ENCODE data around the gene TMPRSS12.
"Not testable (repeated sequence)": the region's sequence is repeated elsewhere in the genome, so short reads cannot be mapped to it uniquely, and the experiment has no call there.

Gene TMPRSS12

DNA sequence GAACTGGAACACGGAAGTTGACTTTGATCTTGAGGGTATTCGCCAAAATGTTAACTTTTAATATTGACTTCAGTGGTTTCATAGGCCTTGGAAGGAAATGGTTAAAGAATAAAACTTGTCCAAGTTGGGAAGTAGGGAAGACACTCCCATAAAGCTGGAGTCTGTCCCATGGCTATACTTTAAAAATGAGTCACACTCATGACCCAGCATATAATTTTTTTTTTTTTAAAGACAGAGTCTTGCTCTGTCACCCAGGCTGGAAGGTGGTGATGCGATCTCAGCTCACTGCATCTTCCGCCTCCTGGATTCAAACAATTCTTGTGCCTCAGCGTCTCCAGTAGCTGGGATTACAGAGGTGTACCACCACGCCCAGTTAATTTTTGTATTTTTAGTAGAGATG is 19.6 kb downstream of the TMPRSS12 start:
- no peak for DNase-seq

DNA sequence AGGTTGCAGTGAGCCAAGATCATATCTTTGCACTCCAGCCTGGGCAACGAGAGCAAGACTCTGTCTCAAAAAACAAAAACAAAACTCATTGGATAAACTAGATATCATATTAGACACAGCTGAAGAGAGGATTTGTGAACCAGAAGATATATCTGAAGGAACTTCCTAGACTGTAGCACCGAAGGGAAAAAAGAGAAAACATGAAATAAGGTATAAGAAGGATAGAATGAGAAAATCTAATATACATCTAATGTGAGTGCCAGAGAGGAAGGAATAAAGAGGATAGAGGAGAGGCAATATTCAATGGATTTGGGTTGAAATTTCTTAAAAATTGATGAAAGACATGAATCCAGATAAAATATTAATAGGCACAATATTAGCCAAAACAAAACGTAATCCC is 22.5 kb downstream of the TMPRSS12 start:
- no peak for DNase-seq

DNA sequence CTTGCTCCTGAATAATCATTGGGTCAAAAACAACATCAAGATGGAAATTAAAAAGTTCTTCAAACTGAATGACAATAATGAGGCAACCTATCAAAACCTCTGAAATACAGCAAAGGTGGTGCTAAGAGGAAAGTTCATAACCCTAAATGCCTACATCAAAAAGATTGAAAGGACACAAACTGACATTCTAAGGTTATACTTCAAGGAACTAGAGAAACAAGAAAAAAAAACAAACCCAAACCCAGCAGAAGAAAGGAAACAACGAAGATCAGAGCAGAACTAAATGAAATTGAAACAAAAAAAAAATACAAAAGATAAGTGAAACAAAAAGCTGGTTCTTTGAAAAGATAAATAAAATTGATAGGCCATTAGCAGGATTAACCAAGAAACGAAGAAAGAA is 26.2 kb downstream of the TMPRSS12 start:
- DNase-seq: not testable (repeated sequence)

DNA sequence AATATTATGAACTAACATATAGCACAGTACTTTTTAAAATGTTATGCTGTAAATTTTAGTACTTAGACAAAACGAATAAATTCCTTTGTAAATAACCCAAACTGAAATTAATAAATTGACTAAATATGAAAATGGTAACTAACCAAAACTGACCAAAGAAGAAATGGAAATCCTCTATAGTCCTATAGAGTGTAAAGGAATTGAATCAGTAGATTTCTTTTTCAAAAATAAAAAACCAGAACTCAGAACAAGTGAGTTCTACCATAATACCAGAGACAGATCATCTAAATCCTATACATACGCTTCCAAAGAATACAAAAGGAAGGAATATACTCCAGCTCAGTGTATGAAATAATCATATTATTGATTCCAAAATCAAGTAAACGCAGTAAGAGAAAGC is 39.8 kb downstream of the TMPRSS12 start:
- DNase-seq: no peak

DNA sequence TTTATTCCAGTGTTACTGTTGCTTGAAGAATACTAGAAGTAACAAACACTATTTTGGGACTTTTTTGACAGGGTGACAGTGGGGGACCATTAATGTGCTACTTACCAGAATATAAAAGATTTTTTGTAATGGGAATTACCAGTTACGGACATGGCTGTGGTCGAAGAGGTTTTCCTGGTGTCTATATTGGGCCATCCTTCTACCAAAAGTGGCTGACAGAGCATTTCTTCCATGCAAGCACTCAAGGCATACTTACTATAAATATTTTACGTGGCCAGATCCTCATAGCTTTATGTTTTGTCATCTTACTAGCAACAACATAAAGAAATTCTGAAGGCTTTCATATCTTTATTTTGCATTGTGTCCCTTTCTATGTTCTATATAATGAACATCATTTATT is 44.5 kb downstream of the TMPRSS12 start:
- no peak for DNase-seq

DNA sequence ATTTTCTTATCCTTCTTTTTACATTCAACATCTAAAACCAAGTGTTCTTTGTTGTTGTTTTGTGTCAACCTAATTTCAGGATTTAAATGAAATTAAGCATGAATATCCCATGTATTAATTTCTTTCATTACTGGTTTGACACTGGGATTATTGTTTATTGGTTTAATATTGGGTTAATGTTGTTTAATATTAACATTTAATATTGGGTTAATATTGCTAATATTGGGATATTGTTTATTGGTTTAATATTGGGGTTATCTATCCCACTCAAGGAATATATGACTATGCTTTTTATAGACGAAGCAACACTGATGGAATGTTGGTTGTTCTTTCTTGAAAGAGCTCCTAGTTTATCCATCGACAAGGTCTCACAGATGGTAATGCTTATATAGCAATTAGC is 45.9 kb downstream of the TMPRSS12 start:
- no peak for DNase-seq

DNA sequence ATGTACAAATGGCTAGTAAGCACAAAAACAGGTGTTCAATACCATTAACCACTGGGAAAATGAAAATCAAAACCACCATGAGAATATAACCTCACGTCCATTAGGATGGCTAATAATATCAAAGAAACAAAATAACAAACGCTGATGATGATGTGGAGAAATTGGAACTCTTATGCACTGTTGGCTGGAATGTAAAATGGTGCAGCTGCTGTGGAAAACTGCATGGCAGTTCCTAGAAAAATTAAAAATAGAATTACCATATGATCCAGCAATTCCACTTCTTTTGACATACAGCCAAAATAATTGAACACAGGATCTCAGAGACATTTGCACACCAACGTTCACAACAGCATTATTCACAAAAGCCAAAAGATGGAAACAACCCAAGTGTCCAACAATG is 51.5 kb downstream of the TMPRSS12 start:
- DNase-seq: no peak

DNA sequence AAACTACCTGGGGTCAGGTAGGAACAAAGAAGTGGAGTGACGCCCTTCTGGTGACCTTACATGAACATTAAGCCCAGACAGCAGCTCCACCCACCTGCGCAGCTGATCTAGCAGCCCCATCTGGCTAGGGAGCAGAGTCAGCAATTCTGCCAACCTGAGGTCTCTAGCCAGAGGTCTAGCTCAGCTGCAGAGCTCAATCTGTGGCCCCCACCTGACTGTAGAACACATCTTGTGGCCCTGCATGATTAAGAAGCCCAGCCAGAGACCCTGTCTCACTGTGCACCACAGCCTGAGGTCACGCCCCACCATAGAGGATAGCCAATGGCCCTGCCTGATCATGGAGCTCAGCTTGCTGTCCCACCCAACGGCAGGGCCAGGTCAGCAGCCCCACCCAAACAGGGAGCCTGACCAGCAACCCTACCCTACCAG is 59.0 kb downstream of the TMPRSS12 start:
- DNase-seq: no peak

DNA sequence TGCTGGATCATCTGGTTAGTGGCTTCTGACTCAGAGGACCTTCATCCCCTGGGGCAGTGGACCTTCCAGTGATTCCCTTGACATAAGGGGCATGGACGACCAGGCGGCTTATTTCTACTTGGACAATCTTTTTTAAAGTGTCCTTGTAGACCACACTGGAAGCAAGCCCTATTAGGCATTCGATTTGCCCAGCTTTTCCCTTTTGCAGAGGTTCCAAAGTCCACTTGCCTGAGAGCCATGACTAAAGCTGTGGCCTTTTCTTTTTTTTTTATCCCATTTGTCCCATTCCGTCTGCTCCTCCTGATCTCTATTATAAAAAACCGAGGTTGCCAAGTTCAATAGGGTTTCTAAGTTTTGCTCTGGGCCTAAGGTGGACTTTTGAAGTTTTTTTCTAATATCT is 65.8 kb downstream of the TMPRSS12 start:
- DNase-seq: not testable (repeated sequence)

DNA sequence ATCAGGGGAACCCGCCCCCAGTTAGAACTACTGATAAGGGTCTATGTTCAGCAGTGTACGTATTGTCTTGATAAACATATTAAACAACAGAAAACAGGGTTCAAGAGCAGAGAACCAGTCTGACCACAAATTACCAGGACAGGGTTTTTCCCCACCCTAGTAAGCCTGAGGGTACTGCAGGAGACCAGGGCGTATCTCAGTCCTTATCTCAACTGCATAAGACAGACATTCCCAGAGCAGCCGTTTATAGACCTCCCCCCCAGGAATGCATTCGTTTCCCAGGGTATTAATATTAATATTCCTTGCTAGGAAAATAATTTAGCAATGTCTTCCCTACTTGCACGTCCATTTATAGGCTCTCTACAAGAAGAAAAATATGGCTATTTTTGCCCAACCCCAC is 69.6 kb downstream of the TMPRSS12 start:
- DNase-seq: not testable (repeated sequence)

DNA sequence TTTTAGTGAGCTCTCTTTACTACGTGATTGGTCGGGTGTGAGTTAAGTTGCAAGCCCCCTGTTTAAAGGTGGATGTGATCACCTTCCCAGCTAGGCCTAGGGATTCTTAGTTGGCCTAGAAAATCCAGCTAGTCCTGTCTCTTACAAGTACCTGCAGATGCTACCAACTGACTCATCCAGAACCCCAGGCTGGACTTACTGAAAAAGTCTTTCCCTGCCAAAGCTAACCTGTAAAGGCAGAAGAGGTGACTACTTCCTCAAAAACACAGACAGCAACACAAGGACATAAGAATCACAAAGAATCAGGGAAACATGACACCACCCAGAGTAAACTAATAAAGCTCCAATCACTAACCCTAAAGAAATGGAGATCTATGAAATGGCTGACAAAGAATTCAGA is 70.5 kb downstream of the TMPRSS12 start:
- DNase-seq: no peak

DNA sequence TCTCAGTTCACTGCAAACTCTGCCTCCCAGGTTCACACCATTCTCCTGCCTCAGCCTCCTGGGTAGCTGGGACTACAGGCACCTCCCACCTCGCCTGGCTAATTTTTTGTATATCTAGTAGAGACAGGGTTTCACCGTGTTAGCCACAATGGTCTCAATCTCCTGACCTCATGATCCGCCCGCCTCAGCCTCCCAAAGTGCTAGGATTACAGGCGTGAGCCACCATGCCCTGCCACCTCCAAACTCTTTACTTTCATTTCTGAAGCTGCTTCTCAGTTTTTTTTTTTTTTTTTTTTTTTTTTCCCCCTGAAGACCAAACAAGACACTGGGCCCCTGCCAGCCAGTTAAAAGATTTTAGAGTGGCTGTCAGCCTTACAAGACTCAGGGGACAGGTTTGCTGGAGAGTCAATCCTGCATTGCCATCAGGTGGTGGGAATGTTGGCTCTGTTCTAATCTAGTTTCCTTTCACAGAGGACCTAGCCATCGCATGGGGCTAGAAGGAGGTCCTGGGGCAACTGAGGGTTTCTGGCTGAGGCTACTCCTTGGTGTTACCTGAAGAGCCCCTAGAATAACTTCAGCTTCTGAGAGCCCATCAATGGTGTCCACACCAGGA is 72.3 kb downstream of the TMPRSS12 start:
- no peak for DNase-seq

DNA sequence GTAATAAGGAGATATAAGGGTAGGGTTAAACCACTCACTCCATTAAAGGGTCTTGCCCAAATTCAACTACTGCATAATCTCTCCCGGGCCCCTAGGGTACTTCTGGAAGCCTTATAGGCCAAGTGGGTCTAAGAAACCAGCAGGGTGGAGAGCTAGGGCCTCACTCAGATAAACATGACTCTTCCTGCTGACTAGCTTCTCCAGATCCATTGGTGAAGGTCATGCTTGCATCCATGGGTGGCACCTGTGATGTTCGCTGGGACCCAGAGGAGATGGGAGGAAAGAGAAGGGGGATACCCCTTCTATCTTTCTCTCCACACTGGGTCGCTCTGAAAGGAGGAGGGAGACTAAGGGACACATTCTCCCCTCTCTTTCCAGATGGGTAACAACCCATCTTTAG is 73.6 kb downstream of the TMPRSS12 start:
- DNase-seq: no peak

DNA sequence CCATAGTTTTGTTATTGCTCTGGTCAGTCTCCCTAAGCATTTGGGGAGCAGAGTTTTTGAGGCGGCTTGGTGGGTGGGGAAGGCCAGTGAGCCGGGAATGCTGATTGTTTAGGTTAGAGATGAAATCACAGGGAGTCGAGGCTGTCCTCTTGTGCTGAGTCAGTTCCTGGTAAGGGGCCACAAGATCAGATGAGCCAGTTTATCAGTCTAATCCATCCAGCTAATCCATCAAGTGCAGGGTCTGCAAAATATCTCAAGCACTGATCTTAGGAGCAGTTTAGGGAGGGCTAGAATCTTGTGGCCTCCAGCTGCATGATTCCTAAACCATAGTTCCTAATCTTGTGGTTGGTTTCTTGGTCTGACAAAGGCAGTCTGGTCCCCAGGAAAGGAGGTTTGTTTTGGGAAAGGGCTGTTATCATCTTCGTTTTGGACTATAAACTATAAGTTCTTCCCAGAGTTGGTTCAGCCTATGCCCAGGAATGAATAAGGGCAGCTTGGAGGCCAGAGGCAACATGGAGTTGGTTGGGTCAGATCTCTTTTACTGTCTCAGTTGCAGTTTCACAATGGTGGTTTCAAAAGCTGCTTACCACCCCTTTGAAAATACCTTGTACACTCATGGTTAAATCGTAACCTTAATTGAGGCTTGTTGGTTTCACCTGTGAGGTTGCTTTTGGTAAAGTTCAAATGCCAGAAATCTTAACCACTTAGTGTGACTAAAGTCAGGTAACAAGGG is 76.0 kb downstream of the TMPRSS12 start:
- DNase-seq: no peak

DNA sequence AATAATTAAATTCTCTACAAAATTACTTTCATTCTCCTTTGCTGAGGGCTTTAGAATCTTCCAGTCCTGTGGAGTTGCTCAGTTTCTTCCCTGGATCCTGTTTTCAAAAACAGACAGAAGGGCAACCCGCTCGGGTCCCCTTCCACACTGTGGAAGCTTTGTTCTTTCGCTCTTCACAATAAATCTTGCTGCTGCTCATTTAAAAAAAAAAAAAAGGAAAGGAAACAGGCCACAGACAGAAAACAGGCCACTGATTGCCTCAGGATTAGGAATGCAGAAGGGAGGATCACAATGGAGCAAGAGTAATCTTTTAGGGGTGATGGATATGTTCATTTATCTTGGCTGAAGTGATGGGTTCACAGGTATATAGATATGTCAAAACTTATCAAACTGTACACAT is 80.1 kb downstream of the TMPRSS12 start:
- DNase-seq: no peak

DNA sequence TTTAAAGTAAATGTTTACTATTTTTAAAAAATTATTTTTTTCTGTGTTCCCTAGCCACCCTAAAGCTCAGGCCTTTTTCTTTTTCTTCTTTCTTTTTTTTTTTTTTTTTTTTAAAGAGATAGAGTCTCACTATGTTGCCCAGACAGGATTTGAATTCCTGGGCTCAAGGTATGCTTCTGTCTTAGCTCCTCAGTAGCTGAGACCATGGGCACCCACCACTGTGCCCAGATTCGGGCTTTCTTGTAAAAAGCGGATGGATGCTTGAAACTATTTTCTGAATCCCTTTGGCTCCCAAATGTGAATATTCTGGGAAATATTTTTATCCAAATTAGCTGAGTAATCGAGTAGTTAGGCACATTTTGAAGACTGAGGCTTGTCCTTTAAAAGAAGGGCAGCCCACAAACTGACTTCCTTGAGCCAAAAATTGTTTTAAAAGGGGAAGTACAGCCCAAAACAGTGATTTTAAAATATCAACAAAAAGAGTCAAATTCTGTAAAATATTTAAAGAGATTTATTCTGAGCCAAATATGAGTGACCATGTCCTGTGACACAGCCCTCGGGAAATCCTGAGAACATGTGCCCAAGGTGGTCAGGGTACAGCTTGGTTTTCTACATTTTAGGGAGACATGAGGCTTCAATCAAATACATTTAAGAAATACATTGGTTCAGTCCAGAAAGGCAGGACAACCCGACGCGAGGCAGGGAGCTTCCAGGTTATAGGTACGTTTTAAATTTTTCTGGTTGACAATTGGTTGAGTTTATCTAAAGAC is 80.8 kb downstream of the TMPRSS12 start:
- DNase-seq: no peak

DNA sequence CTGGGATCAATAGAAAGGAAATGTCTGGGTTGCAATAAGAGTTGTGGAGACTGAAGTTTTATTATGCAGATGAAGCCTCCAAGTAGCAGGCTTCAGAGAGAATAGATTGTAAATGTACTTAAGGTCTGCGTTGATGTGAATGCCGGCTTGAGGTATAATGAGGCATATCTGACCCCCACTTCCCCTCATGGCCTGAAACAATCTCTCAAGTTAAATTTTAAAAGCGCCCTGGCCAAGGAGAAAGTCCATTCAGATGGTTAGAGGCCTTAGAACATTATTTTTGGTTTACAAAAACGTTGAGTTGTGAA is 81.4 kb downstream of the TMPRSS12 start:
- no peak for DNase-seq

DNA sequence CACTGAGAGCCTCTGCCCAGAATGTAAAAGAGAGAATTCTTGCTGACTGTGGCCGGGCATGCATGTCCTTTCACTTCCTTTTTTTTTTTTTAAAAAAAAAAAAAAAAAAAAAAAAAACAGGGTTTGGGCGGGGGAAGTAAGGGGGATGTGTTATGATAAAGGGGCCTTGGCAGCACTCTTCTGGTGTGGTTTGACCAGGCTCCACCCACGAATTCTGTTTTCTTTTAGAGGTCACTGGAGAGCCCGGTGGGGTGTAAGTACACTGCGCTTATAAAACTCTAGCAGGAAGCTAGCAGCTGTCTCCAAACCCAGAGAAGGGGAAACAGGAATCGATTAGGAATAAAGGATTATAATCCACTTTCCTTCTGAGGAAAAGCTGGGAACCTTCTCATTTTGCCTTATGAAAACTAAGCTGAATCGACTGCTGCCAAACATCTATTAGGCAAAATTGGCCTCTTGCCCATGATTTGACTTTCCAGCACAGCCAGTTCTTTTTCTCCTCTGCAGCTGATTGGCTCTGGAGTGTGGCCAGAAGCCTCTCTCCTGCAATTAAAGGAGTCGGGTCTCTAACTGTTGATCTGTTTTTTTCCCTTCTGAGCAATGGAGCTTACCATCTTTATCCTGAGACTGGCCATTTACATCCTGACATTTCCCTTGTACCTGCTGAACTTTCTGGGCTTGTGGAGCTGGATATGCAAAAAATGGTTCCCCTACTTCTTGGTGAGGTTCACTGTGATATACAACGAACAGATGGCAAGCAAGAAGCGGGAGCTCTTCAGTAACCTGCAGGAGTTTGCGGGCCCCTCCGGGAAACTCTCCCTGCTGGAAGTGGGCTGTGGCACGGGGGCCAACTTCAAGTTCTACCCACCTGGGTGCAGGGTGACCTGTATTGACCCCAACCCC is 82.0 kb downstream of the TMPRSS12 start:
- DNase-seq: peak in 1 of 2 experiments; percentile 9

DNA sequence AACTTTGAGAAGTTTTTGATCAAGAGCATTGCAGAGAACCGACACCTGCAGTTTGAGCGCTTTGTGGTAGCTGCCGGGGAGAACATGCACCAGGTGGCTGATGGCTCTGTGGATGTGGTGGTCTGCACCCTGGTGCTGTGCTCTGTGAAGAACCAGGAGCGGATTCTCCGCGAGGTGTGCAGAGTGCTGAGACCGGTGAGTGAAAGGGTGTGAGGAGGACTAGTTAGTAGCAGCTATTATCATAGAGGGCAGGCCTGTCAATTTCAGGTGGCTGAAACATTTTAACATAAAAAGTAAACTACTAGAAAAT is 82.6 kb downstream of the TMPRSS12 start:
- DNase-seq: no peak

DNA sequence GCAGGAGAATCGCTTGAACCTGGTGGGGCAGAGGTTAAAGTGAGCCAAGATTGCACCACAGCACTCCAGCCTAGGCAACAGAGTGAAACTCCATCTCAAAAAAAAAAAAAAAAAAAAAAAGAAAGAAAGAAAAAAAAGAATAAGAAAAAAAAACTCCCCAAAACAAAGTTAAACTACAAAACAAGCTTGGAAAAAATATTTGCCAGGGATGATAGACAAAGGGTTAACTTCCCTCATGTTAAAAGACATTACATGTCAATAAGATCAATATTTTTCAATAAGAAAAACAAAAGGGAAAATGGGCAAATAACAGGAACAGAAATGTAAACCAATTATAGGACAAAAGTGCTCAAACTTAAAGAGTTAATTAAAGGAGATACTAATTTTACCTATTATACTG is 83.2 kb downstream of the TMPRSS12 start:
- no peak for DNase-seq

DNA sequence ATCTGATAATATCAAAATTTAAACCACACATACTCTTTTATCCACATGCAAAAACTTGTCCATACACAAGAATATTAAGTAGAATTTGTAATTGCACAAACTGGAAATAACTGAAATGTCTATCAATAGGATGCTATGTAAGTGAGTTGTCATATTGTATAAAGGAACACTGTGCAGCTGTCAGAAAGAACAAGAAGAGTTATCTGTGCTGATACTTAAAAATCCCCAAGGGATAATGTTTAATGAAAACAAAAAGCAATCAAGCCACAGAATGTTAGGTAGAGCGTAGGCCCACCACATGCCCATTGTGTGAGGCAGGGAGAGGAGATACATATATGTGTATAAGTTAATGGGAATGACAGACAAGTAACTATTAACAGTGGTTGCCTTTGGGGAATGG is 83.7 kb downstream of the TMPRSS12 start:
- DNase-seq: no peak

DNA sequence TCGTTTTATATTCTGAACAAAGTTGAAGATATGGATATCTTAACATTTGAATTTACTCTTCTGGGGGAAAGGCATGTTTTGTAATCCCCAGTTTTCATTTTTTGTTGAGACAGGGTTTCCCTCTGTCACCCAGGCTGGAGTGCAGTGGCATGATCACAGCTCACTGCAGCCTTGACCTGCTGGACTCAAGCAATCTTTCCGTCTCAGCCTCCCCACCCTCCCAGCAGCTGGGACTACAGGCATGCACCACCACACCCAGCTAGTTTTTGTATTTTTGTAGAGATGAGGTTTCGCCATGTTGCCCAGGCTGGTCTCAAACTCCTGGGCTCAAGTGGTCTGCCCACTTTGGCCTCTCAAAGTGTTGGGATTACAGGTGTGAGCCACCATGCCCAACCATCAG is 84.2 kb downstream of the TMPRSS12 start:
- not testable (repeated sequence) for DNase-seq

DNA sequence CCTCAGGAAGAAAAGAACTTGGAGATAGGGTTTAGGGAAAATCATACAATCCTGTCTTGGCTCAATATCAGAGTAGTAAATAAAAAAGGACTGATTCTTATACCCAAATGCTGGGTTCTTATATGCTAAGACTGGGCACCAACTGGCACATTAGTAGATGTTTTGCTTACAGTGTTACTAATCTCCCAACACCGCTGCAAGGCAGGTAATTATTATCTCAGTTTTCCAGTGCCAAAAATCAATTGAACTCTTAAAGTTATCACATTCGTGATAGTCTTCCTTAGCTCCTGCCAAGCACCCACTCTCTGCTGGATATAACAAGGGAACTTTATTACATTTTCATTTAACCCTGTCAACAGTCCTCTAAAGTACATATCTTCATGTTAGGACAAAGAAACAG is 84.6 kb downstream of the TMPRSS12 start:
- no peak for DNase-seq

All from activated CD4-positive, alpha-beta T cell treated with anti-CD3 and anti-CD28 coated beads, Interleukin-2, amount 50 U/mL, for 48 hours (primary cell).